ENCODE results near the gene MAST2. TPM values are rescaled to one million over a fixed set of nuclear protein-coding genes. Genes with fewer than 3 reads are reported as not detected.
"Not testable (repeated sequence)": the region's sequence is repeated elsewhere in the genome, so short reads cannot be mapped to it uniquely, and the experiment has no call there.

Gene MAST2
- polyA plus RNA-seq, 5 donors: 56.8 to 72.5 (median 62.2) TPM

- DNase-seq: no peak
These were observed 216.6 kb downstream of the MAST2 start for GRCh38 chr1:46020010-46020409.

- no peak for DNase-seq
These were observed 217.9 kb downstream of the MAST2 start for GRCh38 chr1:46021046-46021996.

- DNase-seq: peak; percentile 47 to 59
These were observed 223.1 kb downstream of the MAST2 start for GRCh38 chr1:46026531-46026930.

- no peak for DNase-seq
These were observed 224.6 kb downstream of the MAST2 start for GRCh38 chr1:46027788-46028573.

GRCh38 chr1:46030074-46030870, 226.9 kb downstream of the MAST2 start:
- no peak for DNase-seq

- DNase-seq: no peak
These were observed 227.7 kb downstream of the MAST2 start for GRCh38 chr1:46030876-46031660.

GRCh38 chr1:46034601-46035516, 231.4 kb downstream of the MAST2 start:
- DNase-seq: no peak

- peak; percentile 75 to 84 for DNase-seq
These were observed 233.8 kb downstream of the MAST2 start for GRCh38 chr1:46036894-46037839.

GRCh38 chr1:46039571-46040052, 236.2 kb downstream of the MAST2 start:
- peak; percentile 34 to 47 for DNase-seq

GRCh38 chr1:46041551-46041950, 238.1 kb downstream of the MAST2 start:
- DNase-seq: no peak

GRCh38 chr1:46041974-46042373, 238.6 kb downstream of the MAST2 start:
- no peak for DNase-seq

- DNase-seq: no peak
These were observed 240.1 kb downstream of the MAST2 start for GRCh38 chr1:46043458-46044017.

GRCh38 chr1:46044116-46044515, 240.7 kb downstream of the MAST2 start:
- no peak for DNase-seq

- DNase-seq: no peak
These were observed 250.3 kb downstream of the MAST2 start for GRCh38 chr1:46053734-46054133.

GRCh38 chr1:46056325-46056724, 252.9 kb downstream of the MAST2 start:
- DNase-seq: no peak

- not testable (repeated sequence) for DNase-seq
These were observed 253.8 kb downstream of the MAST2 start for GRCh38 chr1:46057215-46057614.

GRCh38 chr1:46057781-46058180, 254.4 kb downstream of the MAST2 start:
- DNase-seq: no peak

- DNase-seq: no peak
These were observed 255.5 kb downstream of the MAST2 start for GRCh38 chr1:46058936-46059335.
